Fibroblast of skin of back (primary cell): Measurements from ENCODE around the gene NRXN2.
A peak's percentile ranks its signal among the peaks of the same experiment; 100 is the strongest.

ENCODE experiments used
- DNase-seq: peaks from one replicate; pipeline ENCODE4 v3.0.0-alpha.2; 2013

The NRXN2 gene

GRCh38 chr11:64743591-64744543 lies 20.9 kb upstream of the NRXN2 start, which contains the start of gene RASGRP2:
TSS of gene RASGRP2 (minus strand) at chr11:64744142. CDS start at chr11:64742866, 1,276 bp downstream.
- no peak for DNase-seq

DNA sequence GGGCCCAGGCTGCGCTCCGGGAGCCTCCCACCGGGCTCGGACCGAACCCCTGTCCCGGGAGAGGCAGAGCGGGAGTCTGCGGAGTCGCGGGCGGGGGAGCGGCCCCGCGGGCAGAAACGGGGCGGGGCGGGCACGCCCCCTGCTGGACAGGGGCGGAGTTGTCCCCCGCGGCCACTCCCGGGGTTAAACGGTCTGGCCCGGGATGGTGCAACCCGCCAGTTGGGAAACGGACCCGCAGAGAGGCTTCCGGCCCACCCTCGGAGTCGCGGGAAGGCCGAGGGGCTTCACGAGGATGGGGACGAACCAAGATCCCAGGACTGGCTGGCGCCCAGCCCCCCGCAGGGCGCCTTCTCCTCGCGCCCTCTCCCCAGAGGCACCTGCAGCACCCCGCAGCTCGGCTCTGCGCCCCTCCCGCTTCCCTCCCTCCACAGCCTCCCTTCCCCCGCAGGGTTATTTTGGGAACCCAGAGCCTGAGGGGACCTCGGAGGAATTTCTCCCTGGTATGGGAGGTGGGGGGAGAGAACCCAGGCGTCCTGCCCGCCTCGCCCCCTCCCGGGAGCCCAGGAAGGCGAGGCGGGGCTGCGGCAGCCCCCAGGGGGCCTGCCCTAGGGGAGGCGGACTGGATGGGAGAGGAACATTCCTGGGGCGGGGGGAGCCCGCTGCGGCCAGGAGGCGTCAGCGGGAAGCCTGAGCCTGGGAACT lies 20.0 kb upstream of the NRXN2 start:
- peak; percentile 60 for DNase-seq

DNA sequence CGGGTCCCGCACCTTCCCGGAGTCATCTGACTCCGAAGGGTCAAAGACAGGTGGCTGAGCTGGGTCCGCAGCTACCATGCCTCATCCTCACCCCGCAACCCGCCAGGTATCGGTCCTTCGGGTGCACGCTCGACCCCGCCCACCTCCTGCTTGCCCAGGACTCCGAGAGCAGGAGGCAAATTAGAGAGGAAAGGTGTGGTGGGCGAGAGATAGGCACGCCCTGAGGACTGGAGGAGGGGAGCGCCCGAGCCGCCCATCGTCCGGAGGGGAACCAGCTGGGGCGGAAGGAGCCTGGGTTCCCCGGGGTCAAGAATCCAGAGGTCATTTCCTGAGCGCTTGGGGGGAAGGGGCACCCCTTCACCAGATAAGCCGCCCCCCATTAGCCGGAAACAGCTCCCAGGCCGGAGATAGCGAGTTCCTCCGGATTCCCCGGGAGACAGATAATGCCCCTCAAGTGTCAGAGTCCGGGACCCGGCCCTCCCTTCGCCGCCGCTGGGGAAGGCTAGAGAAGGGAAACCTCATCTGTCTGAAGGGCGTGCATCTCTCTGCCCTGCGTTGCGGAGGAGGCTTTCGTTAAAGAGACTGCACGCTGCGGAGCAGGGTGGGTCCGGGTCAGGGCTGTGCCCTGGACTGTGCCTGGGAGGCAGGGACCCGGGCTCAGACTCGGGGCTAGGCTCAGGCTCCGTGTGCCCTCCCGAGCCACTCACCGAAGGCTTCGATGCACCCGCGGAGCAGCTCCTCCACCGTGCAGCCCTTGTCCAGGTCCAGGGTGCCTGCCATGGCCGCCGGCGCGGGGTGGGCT lies 19.3 kb upstream of the NRXN2 start:
- no peak for DNase-seq

GRCh38 chr11:64741375-64742086 lies 18.5 kb upstream of the NRXN2 start:
- no peak for DNase-seq

GRCh38 chr11:64739871-64740270 lies 16.9 kb upstream of the NRXN2 start:
- DNase-seq, result no peak

- no peak for DNase-seq
These were observed 13.7 kb upstream of the NRXN2 start for GRCh38 chr11:64736654-64737053.

DNA sequence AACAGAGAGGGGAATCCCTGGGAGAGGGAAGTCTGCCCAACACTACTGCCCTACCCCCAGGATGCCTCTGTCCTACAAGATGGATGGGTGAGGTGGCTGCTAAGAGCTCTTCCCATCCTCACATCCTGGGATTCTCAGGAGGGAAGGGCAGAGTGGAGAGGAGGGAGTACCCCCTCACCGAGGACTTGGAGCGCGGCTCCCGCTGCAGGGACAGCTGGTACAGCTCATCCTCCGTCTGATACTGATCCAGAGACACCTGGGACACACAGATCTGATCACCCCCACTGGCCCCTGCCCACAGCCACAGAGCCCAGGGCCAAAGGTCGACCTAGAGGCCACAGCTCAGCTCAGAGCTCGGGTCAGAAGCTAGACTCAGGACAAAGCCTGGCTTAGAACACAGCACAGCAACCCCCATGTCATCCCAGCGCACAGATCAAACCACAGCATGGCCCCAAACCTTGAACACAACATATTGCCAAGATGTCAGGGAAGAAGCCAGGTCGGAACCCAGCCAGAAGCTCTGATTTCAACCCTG lies 12.8 kb upstream of the NRXN2 start:
- no peak for DNase-seq

- DNase-seq, result no peak
These were observed 12.1 kb upstream of the NRXN2 start for GRCh38 chr11:64734811-64735724.

DNA sequence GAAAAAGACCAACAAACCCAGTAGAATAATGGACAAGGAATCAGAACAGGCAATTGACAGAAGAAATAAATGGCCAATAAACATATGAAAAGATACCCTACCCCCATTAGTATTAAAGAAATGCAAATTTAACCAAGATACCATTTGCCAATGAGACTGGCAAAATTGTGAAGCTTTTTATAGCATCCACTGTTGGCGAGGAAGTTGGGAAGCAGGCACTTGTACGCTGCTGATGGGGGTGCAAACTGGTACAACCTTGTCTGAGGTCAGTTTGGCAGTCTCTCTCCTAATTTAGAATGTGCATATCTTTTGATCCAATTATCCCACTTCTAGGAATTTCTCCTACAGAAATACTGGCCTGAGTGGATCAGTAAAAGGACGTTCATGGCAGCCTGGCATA lies 8.6 kb upstream of the NRXN2 start:
- no peak for DNase-seq

- DNase-seq, result no peak
These were observed 6.9 kb upstream of the NRXN2 start for GRCh38 chr11:64729851-64730382.

- DNase-seq, result no peak
These were observed 5.9 kb upstream of the NRXN2 start for GRCh38 chr11:64728757-64729365.

DNA sequence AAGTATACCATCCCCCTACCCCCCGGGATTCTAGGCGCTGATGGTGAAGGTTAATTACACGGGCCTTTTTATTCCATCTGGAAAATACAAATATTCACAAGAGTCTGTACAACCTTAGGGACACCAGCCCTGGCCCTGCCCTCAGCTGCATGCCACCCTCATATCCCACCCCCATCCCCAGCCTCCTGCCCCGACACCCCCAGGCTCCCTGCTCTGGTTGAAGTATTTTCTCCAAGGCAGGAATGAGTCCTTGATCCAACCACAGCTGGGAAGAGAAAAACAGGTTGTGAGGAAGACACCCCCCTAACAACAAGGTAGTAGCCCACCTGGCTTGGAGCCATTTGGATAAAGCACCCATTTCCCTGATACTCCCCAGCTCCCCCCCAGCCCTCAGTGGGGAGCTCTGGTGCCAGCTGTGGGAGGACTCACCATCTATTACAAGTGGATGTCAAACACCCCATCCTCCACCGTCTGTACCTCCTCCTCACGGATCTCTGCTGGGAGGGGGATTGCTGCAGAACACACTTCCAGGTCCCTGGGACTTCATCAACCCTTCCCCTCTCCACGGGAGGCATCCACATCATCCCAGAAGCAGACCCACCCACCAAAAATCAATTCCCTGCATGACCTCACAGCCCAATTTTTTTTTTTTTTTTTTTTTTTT lies 4.0 kb upstream of the NRXN2 start:
- DNase-seq, result no peak

- no peak for DNase-seq
These were observed 3.2 kb upstream of the NRXN2 start for GRCh38 chr11:64726211-64726641.

- DNase-seq, result no peak
These were observed 2.0 kb upstream of the NRXN2 start for GRCh38 chr11:64724863-64725532.

GRCh38 chr11:64723907-64724862 lies 1.2 kb upstream of the NRXN2 start:
- no peak for DNase-seq

- DNase-seq, result no peak
These were observed 594 bp downstream of the NRXN2 start for GRCh38 chr11:64722141-64723065.

- DNase-seq, result no peak
These were observed 1.7 kb downstream of the NRXN2 start for GRCh38 chr11:64721359-64721699.
